Activated T-helper 9 cell treated with anti-CD3 and anti-CD28 coated beads, Interleukin-2, amount 50 U/mL, for 16 hours (primary cell): ENCODE results near the gene GLIS1.

Experiments used
- DNase-seq: peaks from one replicate; pipeline ENCODE4 v3.0.0-alpha.2; 2020; ENCODE audit warnings: low read depth

GLIS1 gene

DNA sequence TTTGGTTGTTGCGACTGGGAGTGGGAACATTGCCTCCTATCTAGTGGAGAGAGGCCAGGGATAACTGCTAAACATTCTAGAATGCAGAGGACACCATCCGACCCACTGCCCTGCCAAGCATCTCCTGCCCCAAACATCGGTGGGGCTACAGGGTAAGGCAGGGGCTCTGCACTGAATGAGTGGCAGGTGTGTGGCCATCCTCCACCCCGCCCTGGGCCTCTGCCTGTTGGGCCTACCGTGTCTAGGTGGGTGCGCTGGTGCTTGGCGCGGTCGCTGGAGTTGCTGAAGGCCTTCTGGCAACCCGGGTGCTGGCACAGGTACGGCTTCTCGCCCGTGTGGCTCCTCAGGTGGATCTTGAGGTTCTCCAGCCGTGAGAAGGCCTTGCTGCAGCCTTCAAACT is 209.4 kb downstream of the GLIS1 start:
- DNase-seq: no peak

DNA sequence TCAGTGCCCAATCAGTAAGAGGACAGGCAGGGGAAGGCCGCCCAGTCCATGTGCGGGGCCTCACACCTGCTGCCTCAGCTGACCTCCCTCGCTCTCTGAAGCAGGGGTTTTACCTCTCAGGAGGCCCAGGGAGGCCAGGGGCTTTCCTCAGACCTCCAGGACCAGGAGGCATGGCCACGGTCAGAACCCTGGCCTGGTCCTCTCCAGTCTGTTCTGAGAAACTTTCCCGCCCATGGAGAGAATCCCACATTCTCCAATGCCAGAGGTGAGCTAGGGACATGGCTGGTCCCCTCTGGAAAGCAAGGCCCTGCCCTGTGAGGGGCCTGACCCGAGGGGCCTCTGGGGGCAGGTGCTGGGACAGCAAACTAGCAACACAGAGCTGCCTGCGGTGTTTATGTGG is 211.6 kb downstream of the GLIS1 start:
- no peak for DNase-seq

DNA sequence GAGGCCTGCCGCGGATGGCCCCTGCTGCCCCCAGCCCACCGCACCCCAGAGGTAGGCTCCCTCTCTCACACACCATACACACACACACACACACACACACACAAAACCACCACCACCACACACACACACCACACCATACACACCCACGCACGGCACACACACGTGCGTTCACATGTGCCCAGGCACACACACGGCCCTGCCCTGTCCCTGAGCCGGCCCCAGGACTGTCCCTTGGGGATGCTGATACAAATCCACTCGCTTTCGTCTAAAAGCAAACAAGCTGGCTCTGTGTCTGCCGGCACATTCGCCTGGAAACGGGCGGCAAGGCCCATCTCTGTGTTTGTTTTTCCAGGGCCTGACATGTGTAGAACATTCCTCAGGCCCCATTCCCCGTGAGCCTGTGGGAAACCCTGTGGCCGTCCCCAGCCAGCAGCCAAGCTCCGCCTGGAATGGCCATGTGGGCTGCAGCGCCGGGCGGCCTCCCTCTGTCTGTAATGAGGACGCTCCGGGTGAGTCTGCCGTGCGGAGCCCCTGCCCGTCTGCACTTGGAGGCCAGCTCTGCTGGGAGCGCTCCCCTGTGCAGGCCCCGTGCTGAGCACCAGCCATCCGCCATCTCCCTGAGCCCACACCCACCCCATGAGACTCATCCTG is 212.4 kb downstream of the GLIS1 start:
- no peak for DNase-seq

DNA sequence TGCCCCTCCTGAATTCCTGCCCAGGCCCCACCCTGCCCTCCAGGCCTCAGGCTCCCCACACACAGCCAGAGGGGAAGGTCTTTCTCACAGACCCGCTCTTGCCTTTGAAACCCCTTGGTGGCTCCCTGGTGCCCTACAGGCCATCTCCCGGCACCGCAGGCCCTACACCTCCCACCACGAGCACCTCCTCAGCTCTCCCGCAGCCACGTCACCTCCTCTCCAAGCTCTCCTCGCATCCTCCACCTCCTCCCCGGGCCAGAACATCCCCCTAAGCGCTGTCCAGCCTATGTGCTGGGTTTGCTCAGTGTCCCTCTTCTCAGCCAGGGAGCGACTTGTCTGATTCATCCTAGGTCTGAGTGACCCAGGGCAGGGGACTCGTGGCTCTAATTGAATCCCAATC is 213.4 kb downstream of the GLIS1 start:
- no peak for DNase-seq

DNA sequence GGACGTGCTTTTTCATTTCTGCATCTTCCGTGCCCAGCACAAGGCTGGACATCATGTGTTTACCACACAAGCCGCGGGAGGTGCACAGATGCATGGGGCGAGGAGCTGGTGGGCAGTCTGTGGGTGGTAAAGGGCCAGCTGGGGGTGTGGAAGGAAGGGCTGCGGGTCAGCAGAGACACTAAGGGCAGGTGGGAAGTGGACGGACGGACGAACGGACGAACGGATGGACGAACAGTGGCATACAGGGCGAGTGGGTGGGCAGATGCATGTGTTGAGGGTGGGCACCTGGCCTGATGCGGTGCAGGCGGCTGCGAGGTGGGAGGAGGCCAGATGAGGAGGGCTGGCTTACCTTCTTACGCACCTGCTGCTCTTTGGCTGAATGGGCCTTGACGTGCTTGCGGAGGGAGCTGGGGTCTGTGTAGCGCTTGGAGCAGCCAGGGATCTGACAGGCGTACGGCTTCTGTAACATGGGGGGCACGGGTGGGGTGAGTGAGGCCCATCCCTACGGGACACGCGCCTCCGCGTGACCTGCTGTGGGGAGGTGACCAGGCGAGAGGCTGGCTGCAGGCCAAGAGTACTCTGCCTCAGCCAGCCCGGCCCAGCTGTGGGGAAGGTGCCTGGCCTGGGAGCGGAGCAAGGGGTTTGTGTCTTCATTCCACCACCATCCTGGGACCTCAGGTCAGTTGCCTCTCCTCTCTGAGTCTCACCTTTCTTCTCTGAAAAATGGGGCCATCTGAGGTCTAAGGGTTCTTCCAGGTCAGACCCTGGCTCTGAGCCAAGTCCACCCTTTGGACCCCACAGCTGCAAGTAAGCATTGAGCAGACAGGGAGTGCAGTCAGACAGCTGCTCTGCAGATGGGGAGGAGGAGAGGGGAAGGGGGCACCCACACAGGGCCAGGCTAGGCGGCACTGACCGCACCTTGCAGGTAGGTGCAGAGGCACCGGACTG is 214.3 kb downstream of the GLIS1 start:
- DNase-seq: no peak

DNA sequence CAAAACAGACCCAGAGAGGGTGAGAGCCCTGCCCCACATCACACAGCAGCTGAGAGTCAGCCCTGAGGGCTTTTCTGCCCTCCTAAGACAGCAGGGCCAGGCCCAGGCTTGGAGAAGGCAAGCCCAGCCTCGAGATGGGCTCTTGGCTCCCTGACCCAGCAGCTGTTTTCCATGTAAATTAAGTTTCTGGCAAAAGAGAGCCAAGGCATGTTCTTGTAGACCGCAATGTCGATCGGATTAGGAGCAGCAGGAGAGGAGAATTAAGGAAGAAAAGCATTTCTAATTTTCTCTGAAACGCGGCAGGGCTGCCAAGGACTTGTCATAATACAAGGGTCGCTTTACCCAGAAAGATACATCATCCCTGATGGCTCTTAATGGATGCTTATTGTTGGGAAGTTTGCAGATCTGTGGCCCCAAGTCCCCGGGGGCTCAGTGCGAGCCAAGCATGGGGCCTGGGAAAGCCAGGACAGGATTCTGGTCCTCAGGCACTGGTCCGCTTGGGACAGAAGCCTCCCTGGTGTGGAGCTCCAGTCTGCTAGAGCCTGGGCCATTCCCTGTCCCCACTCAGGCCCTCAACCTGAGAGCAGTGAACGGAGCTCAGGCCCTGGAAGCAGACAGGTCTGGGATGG is 216.9 kb downstream of the GLIS1 start:
- DNase-seq: no peak

DNA sequence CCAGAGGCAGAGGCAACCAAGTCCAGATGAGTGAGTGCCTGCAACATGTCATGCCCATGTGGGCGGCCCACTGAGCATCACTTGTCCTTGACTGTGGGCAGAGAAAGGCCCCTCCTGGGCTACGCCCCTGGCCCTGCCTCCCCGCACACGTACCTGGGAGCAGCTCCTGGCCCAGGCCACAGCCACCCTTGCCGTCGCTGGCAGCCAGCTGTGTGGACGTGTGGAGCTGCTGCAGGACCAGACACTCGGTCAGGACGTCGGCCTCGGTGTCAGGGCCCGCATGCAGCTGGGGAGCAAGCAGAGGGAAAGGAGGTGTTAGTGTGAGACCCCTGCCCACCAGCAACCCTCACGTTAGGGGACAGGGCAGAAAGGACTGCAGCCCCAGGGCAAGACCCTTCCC is 218.5 kb downstream of the GLIS1 start:
- DNase-seq: no peak

DNA sequence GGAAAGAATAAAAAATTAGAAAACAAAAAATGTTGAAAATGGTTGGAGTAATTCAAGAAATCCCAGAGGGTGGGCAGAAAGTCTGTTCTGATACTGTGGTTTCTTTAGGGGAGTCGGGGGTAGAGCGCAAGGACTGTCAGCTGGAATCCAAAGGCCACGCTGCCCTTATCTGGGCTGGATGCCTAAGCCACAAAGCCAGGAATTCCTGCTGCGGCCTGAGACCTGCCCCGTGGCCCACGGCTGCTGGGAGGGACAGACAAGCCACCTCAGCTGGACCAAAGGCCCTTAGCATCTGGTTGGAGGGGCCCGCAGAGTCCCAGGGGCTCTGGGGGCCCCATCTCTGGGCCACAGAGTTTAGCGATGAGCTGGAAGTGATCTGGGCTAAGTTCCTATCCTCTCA is 219.5 kb downstream of the GLIS1 start:
- DNase-seq: no peak

DNA sequence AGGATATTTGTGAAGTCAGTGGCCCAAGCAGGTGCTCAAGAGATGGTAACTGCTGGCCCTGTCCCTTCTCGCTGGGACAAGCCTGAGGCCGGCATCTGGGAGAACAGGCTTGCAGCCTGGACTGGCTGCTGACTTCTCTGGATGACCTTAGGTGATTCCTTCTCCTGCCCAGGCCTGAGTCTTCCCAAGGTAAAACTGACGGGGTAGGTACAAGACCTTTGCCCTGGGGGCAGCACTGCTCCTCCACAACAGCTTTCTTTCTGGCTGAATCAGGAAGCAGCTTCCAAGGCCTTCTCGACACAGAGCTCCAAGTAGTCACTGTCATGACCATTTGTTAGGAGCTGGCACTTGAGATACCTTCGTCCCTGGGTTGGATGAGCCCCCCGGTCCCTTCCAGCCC is 220.2 kb downstream of the GLIS1 start:
- no peak for DNase-seq

DNA sequence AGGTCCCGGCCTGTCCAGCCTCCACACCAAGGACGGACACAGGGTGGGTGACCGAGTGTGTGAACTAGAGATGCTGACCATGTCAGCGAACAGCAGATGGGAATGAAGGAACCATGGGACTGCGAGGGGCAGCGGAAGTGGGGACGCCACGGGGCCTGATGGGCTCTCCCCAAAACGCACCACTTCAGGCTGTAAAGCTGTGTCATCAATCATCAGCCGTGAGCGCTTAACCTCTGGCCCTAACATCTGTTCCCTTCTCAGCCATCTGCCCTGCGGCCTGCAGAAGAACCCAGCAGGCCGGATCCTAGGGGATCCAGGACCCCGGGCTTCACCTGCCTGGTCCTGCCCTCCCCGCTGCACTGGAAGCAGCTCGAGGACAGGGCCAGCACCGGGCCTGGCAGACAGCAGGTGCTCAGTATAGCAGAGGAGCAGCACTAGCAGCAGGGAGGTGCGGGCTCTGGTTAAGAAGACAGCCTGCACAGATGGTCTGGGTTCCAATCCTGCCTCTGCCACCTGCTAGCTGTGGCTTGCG is 221.1 kb downstream of the GLIS1 start:
- no peak for DNase-seq

DNA sequence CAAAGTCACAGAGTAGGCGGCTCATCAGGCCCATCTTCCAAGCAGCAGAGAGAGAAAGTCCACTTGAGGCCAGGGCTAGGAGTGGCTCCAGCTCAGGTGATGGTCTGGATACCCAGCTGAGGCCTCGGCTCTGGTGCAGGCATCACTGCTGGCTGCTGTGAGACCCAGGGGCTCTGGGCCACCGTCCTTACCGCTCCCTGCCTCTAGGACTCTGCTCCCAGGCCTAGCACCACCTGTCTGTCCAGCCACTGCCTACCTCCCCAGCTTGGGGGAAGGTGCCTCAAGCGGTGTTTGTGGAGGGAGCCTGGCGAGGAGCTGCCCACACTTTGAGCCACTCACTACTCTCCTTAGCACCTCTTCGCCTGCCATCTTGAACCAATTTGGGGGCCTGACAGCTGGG is 221.9 kb downstream of the GLIS1 start:
- no peak for DNase-seq

DNA sequence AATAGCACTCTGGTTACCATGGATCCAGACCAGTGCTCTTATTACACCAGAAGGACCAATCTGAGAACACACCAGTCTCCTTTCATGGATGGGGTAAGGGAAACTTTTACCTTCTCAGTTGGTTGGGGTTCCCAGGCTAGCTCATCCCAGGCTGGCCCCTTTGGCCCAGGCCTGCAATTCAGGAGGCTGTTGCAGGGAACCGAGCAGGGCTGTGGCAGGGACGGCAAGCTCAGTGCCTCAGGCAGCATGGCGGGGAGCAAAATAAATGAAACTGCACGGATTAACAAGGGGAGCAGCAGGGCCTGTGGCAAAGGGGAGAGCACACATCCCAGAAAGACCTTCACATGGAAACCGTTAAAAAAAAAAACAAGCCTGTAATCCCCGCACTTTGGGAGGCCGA is 222.8 kb downstream of the GLIS1 start:
- no peak for DNase-seq

DNA sequence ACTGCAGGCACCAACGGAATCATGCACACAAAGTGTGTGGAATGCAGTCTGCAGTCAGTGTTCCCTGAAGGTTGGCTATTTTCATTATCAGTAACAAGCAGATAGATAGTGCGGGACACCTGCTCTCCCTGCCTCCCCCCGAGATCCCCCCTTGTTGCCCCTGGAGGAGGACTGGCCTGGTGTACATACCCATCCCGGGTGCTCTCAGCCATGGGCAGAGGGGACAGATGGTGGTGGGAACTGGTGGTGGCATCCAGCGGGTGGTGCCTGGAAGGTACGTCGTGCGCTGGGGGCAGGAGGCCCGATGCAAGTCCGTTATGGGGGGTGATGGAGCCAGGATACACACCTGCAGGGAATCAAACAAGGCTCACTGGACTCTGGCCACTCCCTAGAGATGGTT is 224.5 kb downstream of the GLIS1 start:
- no peak for DNase-seq

DNA sequence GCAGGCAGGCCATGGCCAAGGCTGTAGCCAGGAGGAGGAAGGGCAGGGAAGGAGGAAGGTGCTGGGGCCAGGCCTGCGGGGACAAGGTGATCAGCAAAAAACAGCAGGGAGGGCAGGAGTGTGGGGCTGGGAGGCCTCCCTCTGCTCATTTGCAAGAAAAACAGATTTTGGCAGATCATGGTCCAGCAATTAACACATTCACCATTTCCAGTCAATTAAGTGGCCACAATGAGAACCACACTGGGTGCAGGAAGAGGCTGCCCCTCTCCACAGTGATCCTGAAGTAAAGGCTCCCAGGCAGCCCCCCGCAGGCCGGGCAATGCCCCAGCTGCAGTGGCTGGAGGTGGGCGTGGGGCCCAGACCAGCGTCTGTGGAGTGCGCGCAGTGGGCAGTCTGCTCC is 225.1 kb downstream of the GLIS1 start:
- no peak for DNase-seq

DNA sequence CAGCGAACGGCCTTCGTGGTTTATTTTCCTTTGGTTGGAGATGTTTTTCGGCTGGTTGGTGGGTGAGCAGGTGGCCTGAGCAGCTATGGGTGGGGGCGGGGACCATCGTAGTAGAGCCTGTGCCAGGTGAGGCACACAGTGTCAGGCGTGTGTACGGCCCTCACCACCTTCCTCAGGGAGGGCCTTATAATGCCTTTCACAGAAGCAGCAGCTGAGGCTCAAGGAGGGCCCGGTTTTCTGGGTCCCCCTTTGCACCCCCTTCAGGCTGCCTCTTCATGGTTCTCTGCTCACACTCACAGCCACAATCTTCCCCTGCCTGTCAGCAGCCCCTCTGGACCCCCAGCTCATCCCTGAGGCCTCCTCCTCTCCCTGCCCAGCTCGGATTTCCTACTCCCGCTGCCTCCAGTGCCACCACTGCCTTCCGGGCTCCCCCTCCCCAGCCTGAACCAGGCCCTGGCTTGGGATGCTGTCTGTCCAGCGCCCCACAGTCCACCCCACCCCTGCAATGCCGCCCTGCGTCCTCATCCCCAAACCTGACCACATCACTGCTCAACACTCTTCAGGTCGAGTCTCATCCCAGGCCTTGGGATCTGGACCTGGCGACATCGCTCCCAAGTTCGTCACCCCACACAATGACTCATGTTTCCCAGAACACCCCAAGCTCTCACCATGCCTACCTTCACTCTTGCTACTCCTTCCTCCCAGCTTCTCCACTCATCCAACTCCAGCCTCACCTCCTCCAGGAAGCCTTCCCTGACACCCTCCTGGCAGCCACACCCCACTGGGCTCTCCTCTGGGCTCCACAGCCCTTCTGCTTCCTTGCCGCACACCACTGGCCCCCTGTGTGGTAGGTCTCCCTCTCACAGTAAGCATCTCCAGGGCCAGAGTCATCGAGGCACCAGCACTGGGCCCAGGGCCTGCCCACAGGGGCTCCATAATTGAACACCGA is 225.9 kb downstream of the GLIS1 start:
- no peak for DNase-seq

DNA sequence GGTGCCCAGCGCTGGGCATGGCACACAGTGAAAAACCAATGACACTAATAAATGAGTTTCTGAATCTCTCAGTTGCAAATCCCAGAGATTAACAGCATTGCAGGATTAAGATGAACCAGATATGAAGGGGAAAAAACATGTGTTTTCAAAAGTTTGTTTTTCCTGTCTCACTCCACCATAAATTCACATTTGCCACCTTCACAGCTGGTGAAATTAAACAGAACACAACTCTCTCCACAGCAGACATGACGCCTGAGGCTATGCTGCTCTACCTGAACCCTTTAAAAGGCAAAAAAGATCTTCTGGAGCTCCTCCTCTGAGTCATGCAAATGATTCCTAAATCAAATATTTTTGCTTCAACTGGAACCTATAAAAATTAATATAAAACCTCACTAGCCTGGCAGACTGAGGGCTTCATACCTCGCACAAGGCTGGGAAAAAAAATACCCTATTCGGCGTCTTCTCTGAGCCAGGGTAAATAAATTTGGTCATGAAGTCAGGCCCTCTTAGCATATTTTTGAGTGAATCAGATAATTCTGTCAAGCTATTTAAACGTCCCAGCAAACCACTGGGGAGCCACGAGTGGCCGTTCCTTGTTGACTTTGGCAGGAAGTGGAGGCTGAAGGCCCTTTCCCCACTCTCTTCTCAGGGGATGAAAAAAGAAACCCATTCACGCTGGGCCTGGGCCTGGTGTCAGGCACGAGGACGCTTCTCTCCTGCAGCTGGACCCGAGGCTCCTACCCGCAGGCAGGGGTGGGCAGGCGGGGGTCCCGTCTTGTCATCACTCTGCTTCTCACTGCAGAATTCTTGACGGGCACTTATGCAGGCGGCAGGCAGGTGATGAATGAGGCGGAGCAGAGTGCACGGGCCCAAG is 226.8 kb downstream of the GLIS1 start:
- no peak for DNase-seq

DNA sequence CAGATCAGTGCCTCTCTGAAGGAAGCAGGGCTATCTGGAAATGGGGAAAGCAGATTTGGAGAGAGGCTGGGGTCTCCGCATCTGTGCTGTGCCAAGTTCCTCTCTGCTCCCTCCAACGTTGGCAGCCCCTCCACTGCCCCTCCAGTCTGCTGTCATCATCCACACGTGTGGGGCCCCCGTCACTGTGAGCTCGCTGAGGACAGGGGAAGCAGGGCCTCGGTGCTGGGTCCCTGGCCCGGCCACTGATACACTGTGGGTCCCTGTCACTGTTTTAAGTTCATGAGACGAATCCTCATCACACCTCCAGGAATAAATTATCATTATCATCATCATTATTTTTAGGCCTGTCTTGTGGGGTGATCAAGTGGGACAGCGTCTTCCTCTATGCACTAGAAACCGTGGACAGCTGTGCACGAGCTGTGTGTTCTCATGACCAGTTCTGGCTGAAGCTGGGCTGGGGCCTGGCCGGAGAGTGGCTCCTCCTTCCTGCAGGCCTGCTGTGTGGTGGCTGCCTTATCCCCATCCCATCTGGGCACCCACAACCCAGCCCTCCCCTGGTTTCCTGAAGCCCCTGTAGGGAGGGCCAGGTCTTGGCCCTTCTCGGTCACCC is 227.5 kb downstream of the GLIS1 start:
- DNase-seq: no peak

DNA sequence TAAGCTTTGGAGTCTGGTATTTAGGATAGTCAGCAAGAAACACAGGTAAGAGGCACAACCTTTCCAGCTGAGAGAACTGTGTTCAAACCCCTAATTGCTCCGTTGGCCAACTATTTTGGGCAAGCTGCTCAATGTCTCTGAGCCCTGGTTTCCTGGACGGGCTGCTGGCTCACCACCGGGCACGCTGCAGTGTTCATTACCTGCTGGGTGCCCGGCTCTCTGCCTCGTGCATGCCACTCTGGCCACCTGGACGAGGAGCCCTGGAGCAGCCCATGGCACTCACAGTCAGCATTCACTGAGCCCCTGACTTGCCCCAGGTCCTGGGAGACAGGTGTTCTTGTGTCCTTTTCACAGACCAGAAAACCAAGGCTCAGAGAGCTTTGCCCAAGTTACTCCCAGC is 228.7 kb downstream of the GLIS1 start:
- DNase-seq: no peak

DNA sequence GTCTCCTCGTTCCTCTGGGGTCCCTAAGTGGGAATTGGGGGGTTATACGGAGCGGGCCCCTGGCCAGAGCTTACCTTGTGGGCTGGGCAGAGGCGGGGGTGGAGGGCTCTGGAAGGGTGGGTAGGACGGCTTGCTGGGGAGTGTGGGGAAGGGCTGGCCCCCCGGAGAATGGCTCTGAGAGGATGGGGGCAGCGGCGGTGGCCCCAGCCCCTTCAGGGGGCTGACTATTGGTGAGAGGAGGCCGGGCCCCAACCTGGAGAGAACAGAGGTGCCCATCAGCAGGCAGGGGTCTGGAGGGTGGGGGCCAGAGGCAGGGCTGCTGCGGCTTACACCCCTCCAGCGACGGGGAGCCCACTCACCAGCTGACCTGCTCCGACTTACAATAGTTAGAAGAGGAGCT is 229.2 kb downstream of the GLIS1 start:
- DNase-seq: no peak

DNA sequence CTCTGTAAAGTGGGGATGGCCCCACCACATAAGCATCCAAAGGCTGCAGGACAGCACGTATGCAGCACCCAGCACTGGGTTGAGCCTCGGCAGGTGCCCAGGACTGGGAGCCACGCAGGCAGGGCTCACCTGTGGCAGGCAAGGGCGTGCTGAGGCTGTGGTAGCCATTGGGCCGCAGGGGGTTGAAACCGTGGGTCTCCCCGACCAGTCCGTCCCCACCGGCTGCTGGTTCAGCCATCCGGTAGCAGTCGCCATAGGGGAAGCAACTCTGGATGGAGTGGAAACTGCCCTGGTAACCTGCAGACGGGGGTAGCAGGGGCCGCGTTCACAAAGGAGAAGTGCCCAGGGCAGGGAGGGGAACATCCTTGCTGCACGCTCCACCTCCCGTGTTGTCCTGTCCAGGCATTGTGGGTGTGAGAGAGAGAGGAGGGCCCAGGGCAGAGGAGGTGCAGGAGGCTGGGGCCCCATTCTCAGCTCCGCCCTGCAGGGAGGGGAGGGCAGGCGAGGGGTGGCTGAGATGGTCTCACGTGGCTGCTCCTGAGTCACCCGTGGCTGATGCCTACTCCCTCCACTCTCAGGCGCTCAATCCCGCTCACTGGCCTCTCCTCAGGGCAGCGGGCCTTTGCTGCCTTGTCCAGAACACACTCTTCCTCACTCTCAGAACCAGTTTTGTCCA is 229.8 kb downstream of the GLIS1 start:
- DNase-seq: no peak
